MM.1S (cell line): Measurements from ENCODE around the gene RXRA.

Source experiments
- CTCF ChIP-seq: fragments of 300-600 bp; sonication (generic); IDR thresholded peaks from 2 replicates; pipeline ENCODE4 v1.5.1; 2016; ENCODE audit warnings: antibody characterized with exemption, low read length, mixed read lengths
- EZH2 ChIP-seq: fragments of 300-600 bp; sonication (generic); optimal IDR thresholded peaks from 2 replicates; pipeline ENCODE3; 2017; ENCODE audit warnings: low read depth, mild to moderate bottlenecking, antibody characterized with exemption, low read length, mixed read lengths
- EZH2phosphoT487 ChIP-seq: fragments of 300-600 bp; sonication (generic); IDR thresholded peaks from 2 replicates; pipeline ENCODE4 v1.6.1; 2018; ENCODE audit warnings: antibody characterized with exemption, low read length

GRCh38 chr9:134320868-134321471 is 5.3 kb upstream of the RXRA start:
- TF ChIP-seq CTCF (no peak), EZH2phosphoT487 (no peak), EZH2 (no peak)
